Mesodermal cell (in vitro differentiated cells): ENCODE results near the gene IL17RD.

Experiments used
- H3K27ac ChIP-seq: 2 replicates; pipeline ENCODE4 v1.7.0; 2013; ENCODE audit warnings: mild to moderate bottlenecking, low read depth, low read length, moderate library complexity; ENCODE audit not compliant: severe bottlenecking
- H3K36me3 ChIP-seq: 2 replicates; pipeline ENCODE4 v1.7.1; 2013; ENCODE audit warnings: mild to moderate bottlenecking, low read length, moderate library complexity; ENCODE audit not compliant: control insufficient read depth, insufficient read depth
- H3K4me1 ChIP-seq: one replicate; pipeline ENCODE4 v1.7.1; 2013; ENCODE audit warnings: mild to moderate bottlenecking, low read length; ENCODE audit not compliant: insufficient read depth, control insufficient read depth, poor library complexity, severe bottlenecking
- H3K4me3 ChIP-seq: 2 replicates; pipeline ENCODE4 v1.7.0; 2013; ENCODE audit warnings: low read length, control low read depth, mild to moderate bottlenecking; ENCODE audit not compliant: insufficient read depth, poor library complexity, severe bottlenecking; ENCODE audit errors: extremely low read depth
- H3K9me3 ChIP-seq: 2 replicates; pipeline ENCODE4 v1.7.1; 2013; ENCODE audit warnings: mild to moderate bottlenecking, low read length, moderate library complexity; ENCODE audit not compliant: control insufficient read depth
- WGBS, 2 experiments: methylation state at CpG; one replicate each; pipeline ENCODE4 v1.1.5; 2013; ENCODE audit warnings: missing lambda C conversion rate in 2 of 2; ENCODE audit not compliant: insufficient coverage in 2 of 2; 5-methylcytosine and 5-hydroxymethylcytosine counted together

Gene IL17RD

GRCh38 chr3:57065588-57065987 is 99.6 kb downstream of the IL17RD start:
- H3K27ac ChIP-seq = no peak overlapping the region
- no peaks in the 10 kb centered on the region for H3K9me3 ChIP-seq
- WGBS, 2 experiments = 73% methylated on average over 3 of the region's 3 CpGs; no CpG with 5 or more reads in 1 of the 2 experiments
- no peak overlapping the region for H3K4me3 ChIP-seq
- peaks cover 30% of the 10 kb centered on the region for H3K4me1 ChIP-seq
- no peaks in the 10 kb centered on the region for H3K36me3 ChIP-seq

- no peaks in the 10 kb centered on the region for H3K36me3 ChIP-seq
- H3K27ac ChIP-seq = no peak overlapping the region
- H3K9me3 ChIP-seq = no peaks in the 10 kb centered on the region
- peaks cover 34% of the 10 kb centered on the region for H3K4me1 ChIP-seq
- no peak overlapping the region for H3K4me3 ChIP-seq
- no CpG with 5 or more reads among the region's 2 CpGs for WGBS, 2 experiments
These were observed 100.6 kb downstream of the IL17RD start for GRCh38 chr3:57064572-57064971.

GRCh38 chr3:57064001-57064400 is 101.2 kb downstream of the IL17RD start:
- WGBS, 2 experiments = 79 to 83% methylated on average over 1 to 3 of the region's 6 CpGs

GRCh38 chr3:57063032-57063431 is 102.1 kb downstream of the IL17RD start:
- Histone ChIP-seq H3K36me3 (no peaks in the 10 kb centered on the region), H3K27ac (no peak overlapping the region), H3K4me3 (no peak overlapping the region), H3K9me3 (no peaks in the 10 kb centered on the region), H3K4me1 (peaks cover 26% of the 10 kb centered on the region)
- WGBS, 2 experiments = 94 to 97% methylated on average over 5 of the region's 5 CpGs

More at GRCh38 chr3:57064001-57064400, 101.2 kb downstream of the IL17RD start:
- Histone ChIP-seq H3K4me3 (no peak overlapping the region), H3K4me1 (peaks cover 35% of the 10 kb centered on the region), H3K27ac (no peak overlapping the region), H3K9me3 (no peaks in the 10 kb centered on the region), H3K36me3 (no peaks in the 10 kb centered on the region)

GRCh38 chr3:57062101-57062631 is 103.0 kb downstream of the IL17RD start:
- 52 to 63% methylated on average over 7 of the region's 9 CpGs for WGBS, 2 experiments
- Histone ChIP-seq H3K4me1 (peaks cover 25% of the 10 kb centered on the region), H3K9me3 (no peaks in the 10 kb centered on the region), H3K27ac (peak overlapping the region; percentile 53), H3K4me3 (no peak overlapping the region), H3K36me3 (no peaks in the 10 kb centered on the region)

DNA sequence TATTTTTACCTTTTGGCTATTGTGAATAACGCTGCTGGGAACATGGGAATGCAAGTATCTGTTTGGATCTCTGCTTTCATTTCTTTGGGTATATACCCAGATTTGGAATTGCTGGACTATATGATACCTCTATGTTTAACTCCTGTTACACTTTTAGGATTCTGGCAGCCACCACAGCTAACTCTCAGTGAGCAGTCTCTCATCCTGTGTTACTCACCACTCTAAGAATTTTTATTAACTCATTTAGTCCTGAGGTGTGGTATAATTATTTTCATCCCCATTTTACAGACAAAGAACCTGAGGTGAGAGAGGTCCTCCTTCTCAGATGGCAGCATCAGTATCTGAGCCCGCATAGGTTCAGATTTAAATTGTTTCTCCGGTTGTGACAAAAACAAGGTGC is 103.6 kb downstream of the IL17RD start:
- 83 to 88% methylated on average over 2 of the region's 3 CpGs for WGBS, 2 experiments
- H3K36me3 ChIP-seq = no peaks in the 10 kb centered on the region
- no peak overlapping the region for H3K4me3 ChIP-seq
- peaks cover 25% of the 10 kb centered on the region for H3K4me1 ChIP-seq
- H3K9me3 ChIP-seq = no peaks in the 10 kb centered on the region
- peak overlapping the region; percentile 53 for H3K27ac ChIP-seq

- H3K27ac ChIP-seq = peak within 1 kb of the TSS; percentile 84
- 48 to 54% methylated on average over 5 to 6 of the region's 11 CpGs for WGBS, 2 experiments
These were observed 104.9 kb downstream of the IL17RD start, which contains the start of gene SPATA12 for GRCh38 chr3:57060089-57060821. TSS of gene SPATA12 (plus strand) at chr3:57060664. CDS start at chr3:57073695, 13,031 bp downstream.

DNA sequence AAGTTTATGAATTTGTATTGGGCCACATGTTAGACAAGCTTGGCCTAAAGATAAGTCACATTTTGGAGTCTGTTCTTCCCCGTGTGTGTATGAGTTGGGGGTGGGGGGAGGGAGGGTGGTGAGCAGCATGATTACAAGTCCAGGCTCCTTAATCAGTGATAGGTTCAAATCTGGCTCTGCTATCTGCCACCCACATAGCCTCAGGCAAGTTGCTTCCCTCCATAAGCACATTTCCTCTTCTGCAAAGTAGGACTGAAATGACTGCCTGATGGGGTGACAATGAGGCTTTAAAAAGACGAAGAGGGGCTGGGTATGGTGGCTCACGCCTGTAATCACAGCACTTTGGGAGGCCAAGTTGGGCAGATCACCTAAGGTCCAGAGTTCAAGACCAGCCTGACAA is 105.7 kb downstream of the IL17RD start:
- Histone ChIP-seq H3K9me3 (no peaks in the 10 kb centered on the region), H3K4me3 (no peak overlapping the region), H3K27ac (no peak overlapping the region), H3K36me3 (no peaks in the 10 kb centered on the region), H3K4me1 (peaks cover 22% of the 10 kb centered on the region)
- WGBS, 2 experiments = 87 to 100% methylated on average over 1 to 3 of the region's 3 CpGs

More at GRCh38 chr3:57060089-57060821, 104.9 kb downstream of the IL17RD start, which contains the start of gene SPATA12:
- H3K4me3 ChIP-seq = no peak within 1 kb of the TSS
- peaks cover 22% of the 10 kb centered on the region for H3K4me1 ChIP-seq
- H3K36me3 ChIP-seq = no peaks in the 10 kb centered on the region
- no peaks in the 10 kb centered on the region for H3K9me3 ChIP-seq

- 78 to 100% methylated on average over 1 of the region's 6 CpGs for WGBS, 2 experiments
- Histone ChIP-seq H3K4me3 (no peak overlapping the region), H3K36me3 (no peaks in the 10 kb centered on the region), H3K9me3 (no peaks in the 10 kb centered on the region), H3K27ac (no peak overlapping the region), H3K4me1 (peaks cover 21% of the 10 kb centered on the region)
These were observed 107.8 kb downstream of the IL17RD start for GRCh38 chr3:57057351-57057750.

DNA sequence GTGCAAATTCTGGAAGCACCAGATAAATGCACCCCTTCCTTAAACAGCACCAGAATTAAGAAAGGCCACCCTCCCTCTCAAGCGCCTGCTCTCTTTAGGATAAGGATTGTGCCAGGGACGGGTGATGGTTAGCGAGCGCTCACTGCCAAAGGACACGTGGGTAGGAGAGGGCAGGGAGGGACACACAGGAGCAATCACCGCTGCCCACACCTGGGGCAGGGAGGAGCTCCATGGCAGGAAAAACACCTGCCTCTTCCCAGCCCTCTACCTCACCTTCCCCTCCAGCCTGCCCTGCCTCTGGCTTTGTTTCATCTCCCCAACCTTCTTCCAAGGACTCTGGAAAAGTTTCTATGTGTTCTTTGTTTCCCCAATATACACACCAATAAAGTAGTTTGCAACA is 112.0 kb downstream of the IL17RD start:
- 100% methylated on average over 3 to 6 of the region's 6 CpGs for WGBS, 2 experiments
- H3K9me3 ChIP-seq = no peaks in the 10 kb centered on the region
- H3K36me3 ChIP-seq = no peaks in the 10 kb centered on the region
- no peak overlapping the region for H3K4me3 ChIP-seq
- no peaks in the 10 kb centered on the region for H3K4me1 ChIP-seq
- H3K27ac ChIP-seq = no peak overlapping the region

DNA sequence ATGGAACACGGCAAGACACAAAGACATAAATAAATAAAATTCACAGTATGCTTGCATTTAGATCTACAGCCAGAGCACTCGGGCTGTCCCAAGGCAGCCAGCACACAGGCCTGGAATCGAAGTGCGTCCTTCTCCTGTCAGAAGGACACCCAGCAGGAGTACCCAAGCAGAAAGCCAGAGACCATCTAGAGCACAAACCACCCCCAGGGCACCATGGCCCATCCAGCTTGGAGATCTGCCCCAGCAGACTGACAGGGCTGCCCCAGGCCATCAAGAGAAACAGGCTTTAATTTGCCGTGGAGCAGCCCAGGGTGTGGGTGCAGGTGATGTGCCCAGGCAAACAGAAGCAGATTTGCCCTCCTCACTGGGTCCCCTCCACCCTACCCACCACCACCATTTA is 112.5 kb downstream of the IL17RD start:
- Histone ChIP-seq H3K4me3 (no peak overlapping the region), H3K4me1 (no peaks in the 10 kb centered on the region), H3K9me3 (no peaks in the 10 kb centered on the region), H3K27ac (no peak overlapping the region), H3K36me3 (no peaks in the 10 kb centered on the region)
- WGBS, 2 experiments = 95 to 96% methylated on average over 4 of the region's 5 CpGs
